Activated naive CD8-positive, alpha-beta T cell treated with anti-CD3 and anti-CD28 coated beads for 36 hours (primary cell): ENCODE data around the gene KLHL22. TPM values are rescaled to one million over a fixed set of nuclear protein-coding genes. Genes with fewer than 3 reads are reported as not detected.

Source experiments
- DNase-seq: peaks from one replicate; pipeline ENCODE4 v3.0.0; 2021
- H3K27ac Mint-ChIP-seq: one replicate; pipeline ENCODE4 v1.8.0; 2022; ENCODE audit warnings: mild to moderate bottlenecking, moderate library complexity, mixed read lengths
- H3K27me3 Mint-ChIP-seq: one replicate; pipeline ENCODE4 v1.8.0; 2022; ENCODE audit warnings: mild to moderate bottlenecking, mixed read lengths
- H3K36me3 Mint-ChIP-seq: one replicate; pipeline ENCODE4 v1.8.0; 2021; ENCODE audit warnings: mild to moderate bottlenecking, mixed read lengths
- H3K4me1 Mint-ChIP-seq: one replicate; pipeline ENCODE4 v1.8.0; 2021; ENCODE audit warnings: mixed read lengths
- H3K4me3 Mint-ChIP-seq: one replicate; pipeline ENCODE4 v1.8.0; 2022; ENCODE audit warnings: mild to moderate bottlenecking, moderate library complexity, mixed read lengths
- H3K9me3 Mint-ChIP-seq: one replicate; pipeline ENCODE4 v1.8.0; 2022; ENCODE audit warnings: mixed read lengths
- total RNA-seq, 2 experiments: library from RNA; stranded (reverse); gene quantifications; one replicate each; pipeline ENCODE4 v1.2.3, GENCODE V29; 2021

KLHL22 gene
- total RNA-seq, 2 experiments from 2014 or later: 11.2 to 12.3 TPM

- H3K4me1 Mint-ChIP-seq: peaks cover 17% of the 10 kb centered on the region
- H3K9me3 Mint-ChIP-seq: no peaks in the 10 kb centered on the region
- H3K36me3 Mint-ChIP-seq: no peaks in the 10 kb centered on the region
- no peak for DNase-seq
- H3K27ac Mint-ChIP-seq: no peak overlapping the region
- H3K4me3 Mint-ChIP-seq: no peak overlapping the region
- peaks cover 72% of the 10 kb centered on the region for H3K27me3 Mint-ChIP-seq
These were observed 62.4 kb downstream of the KLHL22 start for GRCh38 chr22:20433191-20433590.

DNA sequence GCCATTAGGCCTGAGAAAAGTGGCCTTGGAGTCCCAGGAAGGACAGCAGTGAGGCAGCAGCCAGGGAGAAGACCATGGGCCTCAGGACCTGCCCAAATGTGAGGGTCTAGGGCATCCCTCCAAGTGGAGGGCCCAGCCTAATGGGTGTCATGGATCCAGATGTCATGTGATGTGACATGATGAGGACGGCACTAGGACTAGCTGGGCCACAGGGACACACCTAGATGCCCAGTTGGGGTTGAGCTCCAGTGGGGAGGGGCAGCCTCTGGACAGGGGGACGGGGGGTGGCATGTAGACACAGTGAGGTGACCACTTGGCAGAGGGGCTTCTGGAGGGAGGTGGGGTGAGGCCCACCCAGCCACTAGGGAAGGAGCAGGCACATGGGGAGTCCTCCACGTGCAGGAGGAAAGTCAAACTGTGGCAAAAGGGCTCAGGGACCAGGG lies 63.3 kb downstream of the KLHL22 start:
- peak overlapping the region; percentile 6 for H3K4me3 Mint-ChIP-seq
- no peaks in the 10 kb centered on the region for H3K36me3 Mint-ChIP-seq
- H3K9me3 Mint-ChIP-seq: no peaks in the 10 kb centered on the region
- H3K27me3 Mint-ChIP-seq: peaks cover 75% of the 10 kb centered on the region
- DNase-seq: no peak
- peaks cover 17% of the 10 kb centered on the region for H3K4me1 Mint-ChIP-seq
- no peak overlapping the region for H3K27ac Mint-ChIP-seq

DNA sequence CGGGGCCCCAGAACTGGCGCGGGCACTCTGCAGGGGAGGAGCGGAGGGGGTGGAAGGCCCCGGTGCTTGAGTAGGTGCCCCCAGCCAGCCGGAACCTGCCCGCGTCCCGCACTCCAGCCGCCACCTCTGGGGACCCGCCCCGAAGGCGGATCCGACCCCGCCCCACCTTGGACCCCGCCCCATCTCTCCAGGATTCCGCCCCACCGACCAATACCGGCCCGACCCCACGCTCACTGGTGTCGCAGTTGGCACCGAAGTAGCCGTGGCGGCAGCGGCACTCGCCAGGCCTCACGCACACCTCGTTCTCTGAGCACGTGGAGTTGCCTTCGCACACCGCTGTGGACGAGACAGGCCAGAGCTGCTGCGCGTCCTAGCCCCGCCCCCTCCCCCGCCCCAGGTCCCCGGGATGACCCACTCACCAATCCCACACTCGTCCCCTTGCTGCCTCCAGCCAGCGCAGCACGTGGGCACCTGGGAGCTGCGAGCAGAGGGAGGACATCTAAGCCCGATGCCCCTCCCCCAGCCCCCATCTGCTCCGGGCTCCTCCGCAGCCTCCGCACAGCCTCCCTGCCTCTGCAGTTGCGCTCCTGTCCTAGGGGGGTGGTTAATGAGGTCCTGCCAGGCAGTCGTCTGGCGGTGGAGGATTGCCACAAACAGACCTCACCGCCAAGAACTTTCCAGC lies 63.9 kb downstream of the KLHL22 start:
- Mint-ChIP-seq H3K4me1 (peaks cover 13% of the 10 kb centered on the region), H3K27me3 (peaks cover 75% of the 10 kb centered on the region), H3K9me3 (no peaks in the 10 kb centered on the region), H3K4me3 (peak overlapping the region; percentile 6), H3K36me3 (no peaks in the 10 kb centered on the region), H3K27ac (no peak overlapping the region)
- no peak for DNase-seq

DNA sequence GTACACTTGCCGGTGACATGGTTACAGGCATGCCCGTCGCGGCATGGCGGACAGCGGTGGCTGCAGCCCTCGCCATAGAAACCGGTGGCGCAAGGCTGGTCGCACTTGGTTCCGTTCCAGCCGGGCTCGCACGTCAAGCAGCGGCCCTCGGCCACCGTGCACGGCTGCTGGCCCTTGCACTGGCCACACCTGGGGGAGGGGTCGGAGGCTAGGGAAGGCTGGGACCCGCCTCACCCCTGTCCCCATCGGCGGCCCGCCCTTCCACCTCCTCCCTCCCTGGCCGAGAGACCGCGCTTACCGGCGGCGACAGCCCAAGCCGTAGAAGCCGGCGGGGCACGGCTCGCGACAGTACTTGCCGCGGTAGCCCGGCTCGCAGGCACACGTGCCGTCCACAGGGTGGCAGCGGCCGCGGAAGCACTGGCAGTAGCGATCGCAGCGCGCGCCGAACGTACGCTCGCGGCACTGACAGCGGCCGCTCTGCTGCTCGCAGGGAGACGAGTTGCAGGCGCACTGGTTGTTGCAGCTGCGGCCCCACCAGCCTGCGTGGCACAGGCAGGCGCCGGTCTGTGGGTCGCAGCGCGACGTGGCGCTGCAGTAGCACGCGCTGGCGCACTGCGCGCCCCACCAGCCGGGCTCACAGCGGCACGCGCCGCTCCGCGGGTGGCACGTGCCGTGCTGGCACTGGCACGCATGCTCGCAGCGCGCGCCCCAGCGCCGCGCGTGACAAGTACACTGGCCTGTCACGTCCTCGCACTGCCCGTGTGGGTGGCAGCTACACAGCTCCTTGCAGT lies 64.7 kb downstream of the KLHL22 start:
- Mint-ChIP-seq H3K4me1 (peaks cover 12% of the 10 kb centered on the region), H3K36me3 (no peaks in the 10 kb centered on the region), H3K27ac (no peak overlapping the region), H3K27me3 (peaks cover 77% of the 10 kb centered on the region), H3K4me3 (peak overlapping the region; percentile 62), H3K9me3 (no peaks in the 10 kb centered on the region)
- peak; percentile 71 for DNase-seq

DNA sequence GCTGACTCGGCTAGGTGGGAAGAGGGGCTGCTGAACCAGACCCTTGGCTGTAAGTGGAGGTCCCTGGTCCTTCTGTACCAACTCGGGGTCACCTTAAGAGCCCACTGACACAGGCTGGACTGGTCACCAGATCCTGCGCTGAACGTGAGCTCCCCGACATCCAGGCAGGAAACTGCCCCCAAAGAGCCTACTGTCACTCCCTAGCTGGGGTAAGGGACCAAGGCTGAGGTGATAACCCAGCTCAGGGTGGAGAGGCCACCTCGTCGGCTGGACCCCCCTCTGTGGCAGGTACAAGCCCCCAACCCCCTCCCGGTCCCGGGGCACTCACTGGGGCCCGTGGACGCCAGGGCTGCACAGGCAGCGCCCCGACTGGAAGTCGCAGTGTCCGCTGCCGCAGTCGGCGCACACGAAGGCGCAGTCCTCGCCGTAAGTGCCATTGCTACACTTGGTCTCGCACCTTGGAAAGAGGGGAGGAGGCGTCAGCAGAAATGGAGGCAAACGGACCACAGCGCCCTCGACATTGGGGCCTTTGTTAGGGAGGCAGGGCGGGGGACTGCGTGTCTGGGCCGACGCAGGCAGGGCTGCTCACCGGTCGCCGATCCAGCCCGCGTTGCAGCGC lies 65.4 kb downstream of the KLHL22 start:
- H3K27me3 Mint-ChIP-seq: peaks cover 70% of the 10 kb centered on the region
- no peak for DNase-seq
- H3K9me3 Mint-ChIP-seq: no peaks in the 10 kb centered on the region
- H3K4me1 Mint-ChIP-seq: peaks cover 12% of the 10 kb centered on the region
- peak overlapping the region; percentile 62 for H3K4me3 Mint-ChIP-seq
- no peak overlapping the region for H3K27ac Mint-ChIP-seq
- H3K36me3 Mint-ChIP-seq: no peaks in the 10 kb centered on the region

GRCh38 chr22:20429254-20430100 lies 66.1 kb downstream of the KLHL22 start:
- Mint-ChIP-seq H3K27me3 (peaks cover 62% of the 10 kb centered on the region), H3K27ac (no peak overlapping the region), H3K9me3 (no peaks in the 10 kb centered on the region)

DNA sequence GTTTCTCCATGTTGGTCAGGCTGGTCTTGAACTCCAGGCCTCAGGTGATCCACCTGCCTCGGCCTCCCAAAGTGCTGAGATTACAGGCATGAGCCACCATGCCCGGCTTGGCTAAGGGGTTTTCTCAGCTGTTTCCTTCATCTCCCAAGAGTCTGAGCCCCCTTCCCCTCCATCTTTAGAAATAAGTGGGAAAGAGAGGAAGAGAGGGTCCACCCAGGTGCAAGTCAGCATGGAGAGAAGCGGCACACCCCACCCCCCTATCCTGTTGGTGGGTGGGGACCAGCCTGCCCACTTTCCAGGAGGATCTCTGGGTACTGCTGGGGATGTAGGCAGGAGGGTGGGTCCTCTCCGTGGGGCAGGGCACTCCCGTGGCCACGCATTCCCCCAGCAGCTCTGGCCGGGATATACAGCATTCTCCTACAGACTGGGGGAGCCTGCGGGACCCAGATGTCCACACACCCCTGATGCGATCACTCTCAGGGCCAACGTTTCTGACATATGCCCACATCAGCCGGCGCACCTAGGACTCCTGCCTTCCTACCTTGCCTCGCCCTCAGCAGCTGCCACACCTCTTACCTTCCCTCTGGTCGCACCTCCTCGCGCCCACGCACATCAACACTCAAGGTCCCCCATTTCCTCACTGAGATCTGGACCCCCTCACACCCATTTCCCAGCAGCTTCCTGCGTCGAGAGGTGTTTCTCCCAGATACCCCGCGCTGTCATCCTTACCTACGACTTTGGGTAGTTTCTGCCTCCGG lies 66.9 kb downstream of the KLHL22 start:
- DNase-seq: no peak
- no peaks in the 10 kb centered on the region for H3K36me3 Mint-ChIP-seq
- no peaks in the 10 kb centered on the region for H3K9me3 Mint-ChIP-seq
- peak overlapping the region; percentile 72 for H3K4me3 Mint-ChIP-seq
- peaks cover 61% of the 10 kb centered on the region for H3K27me3 Mint-ChIP-seq
- peaks cover 12% of the 10 kb centered on the region for H3K4me1 Mint-ChIP-seq
- H3K27ac Mint-ChIP-seq: no peak overlapping the region

More at GRCh38 chr22:20429254-20430100, 66.1 kb downstream of the KLHL22 start:
- DNase-seq: peak; percentile 79
- peaks cover 12% of the 10 kb centered on the region for H3K4me1 Mint-ChIP-seq
- H3K36me3 Mint-ChIP-seq: no peaks in the 10 kb centered on the region
- H3K4me3 Mint-ChIP-seq: peak overlapping the region; percentile 72

DNA sequence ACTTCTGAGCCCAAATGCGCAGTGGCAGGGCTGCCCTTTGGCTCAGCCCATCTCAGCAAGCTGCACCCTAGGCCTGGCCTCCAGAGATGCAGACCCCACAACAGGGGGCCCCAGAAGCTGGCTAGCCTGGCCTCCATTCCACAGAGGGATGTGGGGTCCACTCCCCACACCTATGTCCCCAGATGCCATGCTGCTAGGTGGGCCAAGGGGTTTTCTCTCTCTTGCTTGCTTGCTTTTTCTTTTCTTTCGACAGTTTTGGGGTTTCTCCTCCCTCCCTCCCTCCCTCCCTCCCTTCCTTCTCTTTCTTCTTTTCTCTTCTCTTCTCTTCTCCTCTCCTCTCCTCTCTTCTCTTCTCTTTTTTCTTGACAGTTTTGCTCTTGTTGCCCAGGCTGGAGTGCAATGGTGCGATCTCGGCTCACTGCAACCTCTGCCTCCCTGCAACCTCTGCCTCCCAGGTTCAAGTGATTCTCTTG lies 67.6 kb downstream of the KLHL22 start:
- peaks cover 61% of the 10 kb centered on the region for H3K27me3 Mint-ChIP-seq
- peaks cover 12% of the 10 kb centered on the region for H3K4me1 Mint-ChIP-seq
- H3K27ac Mint-ChIP-seq: no peak overlapping the region
- H3K4me3 Mint-ChIP-seq: no peak overlapping the region
- DNase-seq: no peak
- H3K9me3 Mint-ChIP-seq: no peaks in the 10 kb centered on the region
- H3K36me3 Mint-ChIP-seq: no peaks in the 10 kb centered on the region

- H3K27ac Mint-ChIP-seq: no peak overlapping the region
- no peaks in the 10 kb centered on the region for H3K36me3 Mint-ChIP-seq
- no peaks in the 10 kb centered on the region for H3K9me3 Mint-ChIP-seq
- no peak for DNase-seq
- H3K4me3 Mint-ChIP-seq: no peak overlapping the region
- peaks cover 55% of the 10 kb centered on the region for H3K27me3 Mint-ChIP-seq
- peaks cover 13% of the 10 kb centered on the region for H3K4me1 Mint-ChIP-seq
These were observed 68.3 kb downstream of the KLHL22 start for GRCh38 chr22:20427104-20427944.

DNA sequence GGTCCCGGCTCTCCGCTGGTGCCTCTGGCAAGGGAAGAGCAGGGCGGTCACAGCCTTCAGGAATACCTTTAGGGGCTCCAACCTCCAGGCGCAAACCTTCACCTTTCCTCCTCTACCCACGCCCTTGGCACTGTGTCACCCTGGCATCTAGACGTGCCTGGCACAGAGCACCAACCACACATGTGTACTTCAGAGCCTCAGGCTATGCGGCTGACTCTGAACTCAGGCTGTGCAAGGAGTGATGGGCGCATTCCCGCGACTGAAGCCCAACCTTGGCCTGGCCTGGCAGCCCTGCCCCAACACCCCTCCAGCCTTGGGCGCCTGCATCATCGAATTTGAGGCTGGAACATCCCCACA lies 69.4 kb downstream of the KLHL22 start:
- H3K9me3 Mint-ChIP-seq: no peaks in the 10 kb centered on the region
- DNase-seq: no peak
- H3K27me3 Mint-ChIP-seq: peaks cover 45% of the 10 kb centered on the region
- H3K36me3 Mint-ChIP-seq: no peaks in the 10 kb centered on the region
- H3K27ac Mint-ChIP-seq: no peak overlapping the region
- no peak overlapping the region for H3K4me3 Mint-ChIP-seq
- H3K4me1 Mint-ChIP-seq: peaks cover 12% of the 10 kb centered on the region

- DNase-seq: no peak
- Mint-ChIP-seq H3K4me1 (peaks cover 10% of the 10 kb centered on the region), H3K4me3 (no peak overlapping the region), H3K27ac (no peak overlapping the region), H3K27me3 (peaks cover 42% of the 10 kb centered on the region), H3K9me3 (no peaks in the 10 kb centered on the region), H3K36me3 (no peaks in the 10 kb centered on the region)
These were observed 69.9 kb downstream of the KLHL22 start for GRCh38 chr22:20425566-20426258.

DNA sequence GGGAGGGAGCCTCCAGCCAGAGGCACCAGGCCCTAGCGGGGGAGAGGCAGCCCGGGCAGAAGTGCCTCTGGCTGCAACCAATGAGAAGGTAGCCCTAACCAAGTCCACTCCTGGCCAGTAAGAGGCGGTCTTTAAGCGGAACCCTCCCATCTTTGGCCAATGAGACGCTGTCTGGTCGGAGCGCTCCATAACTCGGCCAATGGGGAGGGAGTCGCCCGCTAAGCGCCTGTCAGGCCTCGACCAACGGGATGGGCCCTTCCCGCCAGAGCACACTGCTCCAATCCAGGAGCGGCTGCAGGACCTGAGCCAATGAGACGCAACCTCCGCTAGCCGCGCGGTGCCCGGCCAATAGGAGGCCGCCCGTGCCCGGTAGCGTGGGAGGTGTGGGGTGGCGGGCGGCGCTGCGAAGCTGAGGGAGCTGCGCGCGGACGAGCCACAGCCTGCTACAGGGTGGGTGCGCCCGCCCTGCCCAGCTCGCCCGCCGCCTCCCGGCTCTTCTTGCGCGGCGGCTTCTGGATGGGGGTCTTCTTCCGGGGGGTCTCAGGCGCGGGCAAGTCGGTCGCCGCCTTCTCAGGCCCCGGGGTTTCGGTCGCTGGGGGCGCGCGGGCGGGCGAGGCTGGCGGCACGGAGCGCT lies 70.5 kb downstream of the KLHL22 start:
- Mint-ChIP-seq H3K27ac (no peak overlapping the region), H3K4me1 (peaks cover 8% of the 10 kb centered on the region), H3K9me3 (no peaks in the 10 kb centered on the region), H3K36me3 (no peaks in the 10 kb centered on the region), H3K27me3 (peaks cover 36% of the 10 kb centered on the region), H3K4me3 (no peak overlapping the region)
- DNase-seq: peak; percentile 30

- H3K4me1 Mint-ChIP-seq: peaks cover 8% of the 10 kb centered on the region
- no peak overlapping the region for H3K4me3 Mint-ChIP-seq
- DNase-seq: no peak
- H3K9me3 Mint-ChIP-seq: no peaks in the 10 kb centered on the region
- H3K36me3 Mint-ChIP-seq: no peaks in the 10 kb centered on the region
- H3K27ac Mint-ChIP-seq: no peak overlapping the region
- H3K27me3 Mint-ChIP-seq: peaks cover 33% of the 10 kb centered on the region
These were observed 71.0 kb downstream of the KLHL22 start for GRCh38 chr22:20424568-20424931.
